Neural progenitor cell (in vitro differentiated cells): ENCODE measurements around the gene ATXN7L1.

Source experiments
- EZH2 ChIP-seq: fragments of 200-600 bp; sonication (generic); IDR thresholded peaks from 2 replicates; pipeline ENCODE4 v1.6.1; 2017; ENCODE audit warnings: antibody characterized with exemption, mild to moderate bottlenecking, moderate library complexity
- TF ChIP-seq, protein P1 (sequence below): fragments of 200-600 bp; sonication (generic); IDR thresholded peaks from 2 replicates; pipeline ENCODE4 v1.5.1; 2017; ENCODE audit warnings: antibody characterized with exemption, mild to moderate bottlenecking

DNA sequence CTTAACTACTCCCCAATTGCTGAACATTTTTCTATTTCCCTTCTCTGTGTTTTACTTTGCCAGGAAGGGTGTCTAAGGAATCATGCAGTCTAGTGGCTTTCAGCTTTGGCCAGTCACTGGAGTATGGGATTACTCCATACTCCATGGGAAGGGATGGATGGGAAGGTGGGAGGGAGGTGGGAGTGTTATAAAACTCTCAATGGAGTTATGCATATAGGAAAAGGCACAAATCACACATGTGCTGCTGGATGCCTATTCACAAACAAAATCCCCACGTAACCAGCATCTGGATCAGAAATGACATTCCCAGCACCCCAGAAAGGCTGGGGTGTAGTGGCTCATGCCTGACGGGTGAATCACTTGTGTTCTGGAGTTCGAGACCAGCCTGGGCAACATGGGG lies 125.3 kb downstream of the ATXN7L1 start:
- TF ChIP-seq, protein P1, sequence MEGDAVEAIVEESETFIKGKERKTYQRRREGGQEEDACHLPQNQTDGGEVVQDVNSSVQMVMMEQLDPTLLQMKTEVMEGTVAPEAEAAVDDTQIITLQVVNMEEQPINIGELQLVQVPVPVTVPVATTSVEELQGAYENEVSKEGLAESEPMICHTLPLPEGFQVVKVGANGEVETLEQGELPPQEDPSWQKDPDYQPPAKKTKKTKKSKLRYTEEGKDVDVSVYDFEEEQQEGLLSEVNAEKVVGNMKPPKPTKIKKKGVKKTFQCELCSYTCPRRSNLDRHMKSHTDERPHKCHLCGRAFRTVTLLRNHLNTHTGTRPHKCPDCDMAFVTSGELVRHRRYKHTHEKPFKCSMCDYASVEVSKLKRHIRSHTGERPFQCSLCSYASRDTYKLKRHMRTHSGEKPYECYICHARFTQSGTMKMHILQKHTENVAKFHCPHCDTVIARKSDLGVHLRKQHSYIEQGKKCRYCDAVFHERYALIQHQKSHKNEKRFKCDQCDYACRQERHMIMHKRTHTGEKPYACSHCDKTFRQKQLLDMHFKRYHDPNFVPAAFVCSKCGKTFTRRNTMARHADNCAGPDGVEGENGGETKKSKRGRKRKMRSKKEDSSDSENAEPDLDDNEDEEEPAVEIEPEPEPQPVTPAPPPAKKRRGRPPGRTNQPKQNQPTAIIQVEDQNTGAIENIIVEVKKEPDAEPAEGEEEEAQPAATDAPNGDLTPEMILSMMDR: no peak
- no peak for TF ChIP-seq EZH2
